ENCODE data around the gene CD40. TPM values are rescaled to one million over a fixed set of nuclear protein-coding genes. Genes with fewer than 3 reads are reported as not detected.
A peak's percentile ranks its signal among the peaks of the same experiment; 100 is the strongest.

CD40 gene
- 100 to 1,000 TPM; 273 to 368 (median 312) TPM for polyA plus RNA-seq (ENCODE audit: low read depth in 6 of 6)

DNA sequence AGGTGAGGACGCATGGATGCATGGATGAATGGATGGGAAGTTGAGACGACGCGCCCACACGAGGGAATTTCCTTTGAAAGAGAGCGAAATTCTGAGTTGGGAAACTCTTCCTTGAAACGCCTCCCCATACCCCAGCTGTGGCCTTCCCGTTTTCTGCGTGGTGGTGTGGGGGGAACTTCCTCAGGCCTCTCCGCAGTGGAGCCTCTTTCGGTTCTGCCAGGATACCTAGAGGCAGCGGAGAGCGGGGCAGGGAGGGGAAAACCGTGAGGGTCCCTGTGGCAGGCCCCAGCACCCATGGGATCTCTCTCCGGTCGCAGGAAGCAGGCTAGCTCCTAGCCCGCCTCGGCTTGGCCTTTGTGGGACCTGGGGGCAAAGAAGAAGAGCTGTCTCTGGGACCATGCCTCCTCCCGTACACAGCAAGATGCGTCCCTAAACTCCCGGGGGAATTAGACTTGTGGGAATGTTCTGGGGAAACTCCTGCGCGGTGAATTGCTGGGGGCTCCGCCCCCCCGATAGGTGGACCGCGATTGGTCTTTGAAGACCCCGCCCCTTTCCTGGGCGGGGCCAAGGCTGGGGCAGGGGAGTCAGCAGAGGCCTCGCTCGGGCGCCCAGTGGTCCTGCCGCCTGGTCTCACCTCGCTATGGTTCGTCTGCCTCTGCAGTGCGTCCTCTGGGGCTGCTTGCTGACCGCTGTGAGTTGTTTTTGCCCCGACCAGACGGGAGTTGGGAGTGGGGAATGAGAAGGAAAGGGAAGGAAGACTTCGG, at the start of gene CD40:
CD40 (plus strand) TSS at position 611 of the 764 bp plus-strand sequence; CDS start at position 641, 30 bp downstream.
- peak; percentile 67 for ATAC-seq (ENCODE audit: low read depth in 2 of 2)
- H3K27me3 Mint-ChIP-seq: no peaks in the 10 kb centered on the region
- H3K4me3 Mint-ChIP-seq: peak within 1 kb of the TSS; percentile 99 to 100 (median 100)

DNA sequence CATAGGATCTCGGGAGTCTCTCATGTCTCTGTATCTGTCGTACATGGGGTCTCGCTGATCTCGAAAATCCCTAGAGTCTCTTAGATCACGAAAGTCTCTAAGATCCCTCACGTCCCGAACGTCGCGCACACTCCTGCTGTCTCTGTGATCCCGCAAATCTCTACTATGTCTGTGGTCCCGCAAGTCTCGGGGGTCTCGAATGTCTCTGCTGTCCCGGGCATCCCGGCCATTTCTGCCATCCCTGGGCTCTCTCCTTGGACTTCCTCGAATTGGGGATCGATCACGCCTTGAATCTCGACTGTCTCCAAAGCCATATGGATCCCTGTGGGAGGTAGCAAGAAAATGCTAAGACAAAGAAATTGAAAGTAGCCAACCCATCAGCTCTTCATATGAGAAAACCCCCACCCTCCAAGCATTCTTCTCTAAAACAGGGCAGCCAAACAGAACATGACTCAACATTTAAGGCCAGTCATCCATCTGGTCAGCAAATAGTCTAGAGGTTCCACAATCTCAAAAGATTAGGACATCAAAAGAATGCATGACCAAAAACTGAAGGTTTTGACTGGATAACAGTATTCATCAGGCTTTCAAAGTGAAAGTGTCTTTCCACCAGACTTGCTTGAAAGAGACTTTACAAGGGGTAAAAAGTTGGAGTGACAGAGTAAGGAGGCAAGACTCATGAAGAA, 47.8 kb upstream of the CD40 start:
- ATAC-seq (ENCODE audit: low read depth in 2 of 2) (no peak), DNase-seq (no peak)
- H3K27ac Mint-ChIP-seq: no peak overlapping the region
- H3K4me1 Mint-ChIP-seq: peaks cover 0 to 15% (median 8%) of the 10 kb centered on the region in 3 donors
- H3K27me3 Mint-ChIP-seq: no peaks in the 10 kb centered on the region
- H3K36me3 Mint-ChIP-seq: peaks cover 13 to 17% of the 10 kb centered on the region in 2 donors
- no peak overlapping the region for H3K4me3 Mint-ChIP-seq
- no peaks in the 10 kb centered on the region for H3K9me3 Mint-ChIP-seq

More for the DNA sequence above, at the start of gene CD40:
- Mint-ChIP-seq H3K9me3 (no peaks in the 10 kb centered on the region), H3K27ac (peak within 1 kb of the TSS; percentile 100), H3K4me1 (peaks cover 54 to 62% (median 58%) of the 10 kb centered on the region in 3 donors), H3K36me3 (peaks cover 14 to 30% of the 10 kb centered on the region in 2 donors)
- peak; percentile 89 for DNase-seq

DNA sequence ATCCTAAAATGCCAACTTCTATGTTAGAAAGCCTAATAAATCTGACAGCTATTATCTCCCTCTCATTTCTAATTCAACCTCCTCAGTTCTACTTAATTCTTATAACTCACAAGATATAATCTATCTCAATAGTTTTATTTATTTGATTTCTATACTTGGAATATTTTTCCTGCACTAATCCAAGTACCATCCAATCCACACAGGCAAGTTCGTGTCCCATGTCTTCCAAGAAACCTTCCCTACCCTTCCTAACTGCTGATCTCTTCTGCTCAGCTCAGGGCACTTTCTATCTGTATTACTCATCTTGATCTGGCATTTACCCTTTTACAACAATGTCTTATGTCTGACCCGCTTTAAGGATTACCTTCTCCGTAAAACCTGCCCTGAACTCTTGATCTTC, 46.5 kb upstream of the CD40 start:
- ATAC-seq (ENCODE audit: low read depth in 2 of 2) (no peak), DNase-seq (no peak)
- Mint-ChIP-seq H3K9me3 (no peaks in the 10 kb centered on the region), H3K4me3 (no peak overlapping the region), H3K27me3 (no peaks in the 10 kb centered on the region), H3K4me1 (peaks cover 0 to 15% (median 8%) of the 10 kb centered on the region in 3 donors), H3K36me3 (peaks cover 7 to 11% of the 10 kb centered on the region in 2 donors), H3K27ac (no peak overlapping the region)

DNA sequence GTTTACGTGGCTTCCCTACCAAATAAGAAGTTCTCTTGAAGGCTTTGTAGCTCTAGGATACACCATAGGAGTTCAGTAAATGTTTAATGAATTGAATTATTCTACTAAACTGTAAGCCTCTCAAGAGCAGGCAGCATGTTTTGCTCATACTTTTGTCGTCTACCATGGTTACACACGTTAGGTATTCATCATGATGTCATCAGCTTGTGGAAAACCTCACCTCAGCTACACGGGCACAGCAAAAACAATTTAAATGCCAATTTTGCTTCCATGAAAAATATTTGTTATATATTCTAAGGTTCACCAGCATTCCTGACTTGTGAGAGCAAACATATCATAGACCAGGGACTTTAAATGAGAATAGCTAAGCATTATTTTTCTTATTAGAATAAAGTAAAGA, 45.1 kb upstream of the CD40 start:
- Mint-ChIP-seq H3K27ac (no peak overlapping the region), H3K27me3 (no peaks in the 10 kb centered on the region)

DNA sequence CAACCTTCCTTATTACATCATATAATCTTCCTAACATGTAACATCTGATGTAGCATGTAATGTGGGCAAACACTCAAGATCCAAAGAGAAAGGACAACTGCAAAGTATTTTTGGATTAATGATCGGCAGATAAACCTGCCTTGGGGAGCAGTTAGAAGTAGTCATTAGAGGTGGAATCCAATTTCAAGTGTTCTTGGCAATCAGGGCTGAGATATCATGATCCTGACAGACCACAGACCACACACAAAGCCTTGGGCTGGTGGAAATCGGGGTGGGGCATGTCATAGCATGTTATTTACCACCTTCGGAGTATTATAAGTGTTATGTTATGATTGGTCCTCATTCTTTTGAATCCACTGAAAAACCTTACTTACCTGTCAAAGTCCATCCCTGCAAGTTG, 44.7 kb upstream of the CD40 start:
- peak overlapping the region in 2 of 6 donors; percentile 39 to 50 for H3K27ac Mint-ChIP-seq
- DNase-seq (no peak), ATAC-seq (ENCODE audit: low read depth in 2 of 2) (no peak)
- H3K36me3 Mint-ChIP-seq: peaks cover 0 to 10% of the 10 kb centered on the region in 2 donors
- no peak overlapping the region for H3K4me3 Mint-ChIP-seq
- peaks cover 0 to 15% (median 8%) of the 10 kb centered on the region in 3 donors for H3K4me1 Mint-ChIP-seq
- no peaks in the 10 kb centered on the region for H3K9me3 Mint-ChIP-seq
- no peaks in the 10 kb centered on the region for H3K27me3 Mint-ChIP-seq

More for the DNA sequence above, 45.1 kb upstream of the CD40 start:
- no peak for DNase-seq
- no peak overlapping the region for H3K4me3 Mint-ChIP-seq
- H3K4me1 Mint-ChIP-seq: peaks cover 0 to 15% (median 8%) of the 10 kb centered on the region in 3 donors
- no peaks in the 10 kb centered on the region for H3K9me3 Mint-ChIP-seq
- H3K36me3 Mint-ChIP-seq: peaks cover 0 to 6% of the 10 kb centered on the region in 2 donors
- no peak for ATAC-seq (ENCODE audit: low read depth in 2 of 2)

DNA sequence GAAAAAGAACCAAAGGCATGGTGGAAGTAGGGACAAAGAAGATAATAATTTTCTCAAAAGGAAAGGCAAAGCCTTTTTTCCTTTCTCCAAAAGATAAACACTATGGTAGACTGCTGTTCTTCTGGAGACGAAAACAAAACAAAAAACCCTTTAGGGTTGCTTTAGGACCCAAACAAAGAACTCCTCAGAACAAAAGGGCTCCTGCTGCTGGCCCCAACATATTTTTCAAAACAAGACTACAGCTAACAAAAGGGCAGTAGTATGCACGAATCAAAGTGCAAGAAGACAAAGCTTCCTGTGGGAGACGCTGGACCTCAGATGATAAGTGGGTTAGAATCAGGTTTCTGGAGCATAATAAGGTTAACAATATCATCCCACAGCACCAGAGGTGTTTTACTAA, 44.1 kb upstream of the CD40 start:
- no peak for DNase-seq
- ATAC-seq (ENCODE audit: low read depth in 2 of 2): no peak
- H3K4me1 Mint-ChIP-seq: peaks cover 0 to 15% (median 8%) of the 10 kb centered on the region in 3 donors

DNA sequence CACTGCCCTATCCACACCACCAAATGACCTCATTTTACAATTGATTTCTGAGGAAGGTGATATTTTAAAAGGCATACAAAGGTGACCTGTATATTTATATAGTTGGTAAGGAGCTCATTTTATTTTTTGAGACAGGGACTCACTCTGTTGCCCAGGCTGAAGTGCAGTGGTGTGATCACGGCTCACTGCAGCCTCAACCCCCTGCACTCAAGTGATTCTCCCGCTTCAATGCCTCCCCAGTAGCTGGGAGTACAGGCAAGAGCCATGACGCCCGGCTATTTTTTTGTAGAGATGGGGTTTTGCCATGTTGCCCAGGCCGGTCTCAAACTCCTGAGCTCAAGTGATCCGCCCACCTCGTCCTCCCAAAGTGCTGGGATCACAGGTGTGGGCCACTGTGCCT, 41.3 kb upstream of the CD40 start:
- H3K27me3 Mint-ChIP-seq: no peaks in the 10 kb centered on the region
- no peak for ATAC-seq (ENCODE audit: low read depth in 2 of 2)
- no peaks in the 10 kb centered on the region for H3K9me3 Mint-ChIP-seq

More for the DNA sequence above, 44.1 kb upstream of the CD40 start:
- Mint-ChIP-seq H3K27me3 (no peaks in the 10 kb centered on the region), H3K36me3 (peaks cover 0 to 14% of the 10 kb centered on the region in 2 donors), H3K4me3 (no peak overlapping the region), H3K27ac (peak overlapping the region in 1 of 6 donors; percentile 39), H3K9me3 (no peaks in the 10 kb centered on the region)

DNA sequence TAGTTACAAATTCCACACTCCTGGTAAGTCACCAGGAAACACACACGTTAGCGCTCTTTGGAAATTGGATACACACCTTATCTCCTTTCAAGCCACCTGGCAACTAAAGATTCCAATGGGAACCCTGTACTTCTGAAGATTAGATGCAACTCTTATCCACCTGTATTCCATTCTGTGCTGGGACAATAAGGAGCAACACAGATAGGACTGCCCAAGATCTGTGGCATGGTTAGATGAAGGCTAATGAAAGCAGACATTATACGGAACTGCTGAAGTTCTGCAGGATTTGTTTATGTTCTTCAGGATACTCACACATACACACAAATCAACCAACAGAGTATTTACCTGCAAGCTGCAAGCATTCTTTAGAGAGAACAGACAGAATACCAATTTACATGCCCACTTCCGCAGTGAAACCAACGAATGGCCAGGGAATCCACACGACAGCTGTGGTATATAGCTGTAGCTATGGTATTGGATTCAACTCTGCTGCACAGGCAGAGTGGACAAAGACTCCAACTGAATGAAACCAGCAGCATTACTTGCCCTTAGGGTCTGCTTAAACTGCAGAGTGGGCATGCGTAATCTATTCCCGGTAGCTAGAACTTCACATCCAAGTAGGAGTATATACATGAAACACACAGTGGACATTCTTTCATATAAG, 40.3 kb upstream of the CD40 start:
- Mint-ChIP-seq H3K9me3 (no peaks in the 10 kb centered on the region), H3K36me3 (peaks cover 0 to 10% of the 10 kb centered on the region in 2 donors), H3K4me1 (peaks cover 14 to 36% (median 29%) of the 10 kb centered on the region in 3 donors), H3K27ac (peak overlapping the region in 1 of 6 donors; percentile 24), H3K27me3 (no peaks in the 10 kb centered on the region), H3K4me3 (no peak overlapping the region)
- DNase-seq: no peak
- ATAC-seq (ENCODE audit: low read depth in 2 of 2): no peak

More for the DNA sequence above, 41.3 kb upstream of the CD40 start:
- no peak overlapping the region for H3K4me3 Mint-ChIP-seq
- H3K27ac Mint-ChIP-seq: peak overlapping the region in 1 of 6 donors; percentile 41
- DNase-seq: no peak
- peaks cover 0 to 10% of the 10 kb centered on the region in 2 donors for H3K36me3 Mint-ChIP-seq
- H3K4me1 Mint-ChIP-seq: peaks cover 7 to 26% (median 22%) of the 10 kb centered on the region in 3 donors

DNA sequence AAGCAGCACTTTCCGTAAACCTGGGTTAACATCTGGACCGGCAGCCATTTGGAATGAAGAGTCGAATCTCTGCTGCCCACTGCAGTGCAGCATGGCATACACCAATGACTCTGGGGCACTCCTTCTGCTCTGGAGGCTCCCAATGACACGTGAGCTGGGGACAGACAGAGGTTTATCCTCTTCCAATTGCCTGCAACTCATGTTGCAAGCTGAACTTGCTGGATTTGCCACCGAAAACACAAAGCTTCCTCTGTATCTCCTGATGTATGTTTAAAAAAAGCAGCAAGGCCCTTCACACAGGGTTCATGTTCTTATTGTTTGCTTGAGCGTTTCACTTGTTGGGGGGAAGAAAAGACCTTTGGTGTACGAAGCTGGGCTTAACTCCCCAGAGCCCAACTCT, 39.2 kb upstream of the CD40 start:
- no peaks in the 10 kb centered on the region for H3K27me3 Mint-ChIP-seq
- DNase-seq (no peak), ATAC-seq (ENCODE audit: low read depth in 2 of 2) (no peak)
- peak overlapping the region in 1 of 6 donors; percentile 83 for H3K27ac Mint-ChIP-seq
- peaks cover 0 to 10% of the 10 kb centered on the region in 2 donors for H3K36me3 Mint-ChIP-seq
- peaks cover 25 to 38% (median 34%) of the 10 kb centered on the region in 3 donors for H3K4me1 Mint-ChIP-seq
- no peak overlapping the region for H3K4me3 Mint-ChIP-seq
- H3K9me3 Mint-ChIP-seq: no peaks in the 10 kb centered on the region

DNA sequence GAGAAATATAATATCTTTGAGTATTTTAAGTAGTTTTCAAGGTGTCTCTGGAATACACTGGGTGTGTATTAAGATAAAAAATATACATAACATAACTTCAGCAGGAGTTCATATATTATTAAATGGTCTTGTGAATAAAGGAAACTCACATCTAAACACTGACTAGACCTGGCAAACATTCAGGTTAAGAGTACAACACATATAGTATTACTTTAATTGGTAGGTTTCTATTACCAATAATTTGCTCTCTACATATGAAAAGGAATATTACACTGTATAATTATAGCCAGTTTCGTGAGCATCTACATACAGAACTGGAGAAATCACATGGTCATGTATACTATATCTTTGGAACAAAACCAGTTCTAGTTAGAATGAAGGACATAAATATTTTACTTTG, 37.0 kb upstream of the CD40 start:
- Mint-ChIP-seq H3K9me3 (no peaks in the 10 kb centered on the region), H3K4me1 (peaks cover 40 to 42% (median 40%) of the 10 kb centered on the region in 3 donors), H3K4me3 (no peak overlapping the region), H3K27me3 (no peaks in the 10 kb centered on the region), H3K27ac (no peak overlapping the region), H3K36me3 (peaks cover 0 to 10% of the 10 kb centered on the region in 2 donors)
- DNase-seq (no peak), ATAC-seq (ENCODE audit: low read depth in 2 of 2) (no peak)

DNA sequence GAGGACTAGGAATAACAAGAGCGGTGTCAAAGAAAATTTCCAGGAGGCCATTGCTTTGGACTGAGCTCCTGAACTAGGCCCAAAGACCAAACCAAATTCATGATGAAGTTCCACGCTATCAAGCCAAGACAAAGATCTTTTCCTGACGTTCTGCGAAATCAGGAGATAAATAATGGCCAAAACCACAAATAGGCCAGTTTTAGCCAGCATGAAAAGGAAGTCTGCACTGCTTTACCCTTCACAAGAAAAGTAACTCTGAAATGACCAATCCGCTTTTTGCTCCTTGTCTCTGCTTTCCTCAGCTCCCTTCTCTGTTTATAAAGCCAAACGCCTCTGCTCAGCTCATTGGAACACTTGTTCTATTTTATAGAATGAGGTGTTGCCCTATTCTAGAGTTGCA, 35.0 kb upstream of the CD40 start:
- Mint-ChIP-seq H3K4me1 (peaks cover 57 to 62% (median 58%) of the 10 kb centered on the region in 3 donors), H3K9me3 (no peaks in the 10 kb centered on the region), H3K36me3 (peaks cover 0 to 10% of the 10 kb centered on the region in 2 donors), H3K27me3 (no peaks in the 10 kb centered on the region), H3K27ac (peak overlapping the region in 1 of 6 donors; percentile 47), H3K4me3 (peak overlapping the region in 2 of 8 donors; percentile 19 to 59)
- ATAC-seq (ENCODE audit: low read depth in 2 of 2) (no peak), DNase-seq (no peak)

DNA sequence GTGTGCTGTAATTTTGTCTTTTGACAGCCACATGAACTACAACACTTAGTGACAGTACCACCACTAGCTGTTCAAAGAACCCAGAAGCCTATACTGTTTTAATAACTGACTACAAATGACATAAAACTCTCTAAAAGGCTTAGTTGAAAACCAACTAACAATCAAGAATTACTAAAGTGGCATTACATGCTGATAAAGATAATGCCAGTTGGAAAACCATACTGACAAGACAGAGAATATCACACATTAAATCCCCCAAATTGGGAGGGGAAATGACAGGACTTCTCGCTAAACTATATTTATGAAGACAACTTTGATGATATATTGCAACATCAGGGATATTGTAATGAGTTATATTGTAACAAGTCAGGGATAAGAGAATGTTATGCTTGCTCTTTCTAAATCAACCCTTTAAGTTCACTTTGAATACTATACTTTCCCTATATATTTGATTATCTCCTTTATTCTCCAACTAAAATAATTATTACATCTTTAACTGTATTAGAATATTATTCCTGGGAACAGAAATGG, 34.5 kb upstream of the CD40 start:
- Mint-ChIP-seq H3K36me3 (peaks cover 0 to 5% of the 10 kb centered on the region in 2 donors), H3K27me3 (no peaks in the 10 kb centered on the region), H3K9me3 (no peaks in the 10 kb centered on the region), H3K4me1 (peaks cover 62 to 67% (median 63%) of the 10 kb centered on the region in 3 donors), H3K4me3 (peak overlapping the region in 2 of 8 donors; percentile 19 to 59), H3K27ac (no peak overlapping the region)
- DNase-seq (no peak), ATAC-seq (ENCODE audit: low read depth in 2 of 2) (no peak)

DNA sequence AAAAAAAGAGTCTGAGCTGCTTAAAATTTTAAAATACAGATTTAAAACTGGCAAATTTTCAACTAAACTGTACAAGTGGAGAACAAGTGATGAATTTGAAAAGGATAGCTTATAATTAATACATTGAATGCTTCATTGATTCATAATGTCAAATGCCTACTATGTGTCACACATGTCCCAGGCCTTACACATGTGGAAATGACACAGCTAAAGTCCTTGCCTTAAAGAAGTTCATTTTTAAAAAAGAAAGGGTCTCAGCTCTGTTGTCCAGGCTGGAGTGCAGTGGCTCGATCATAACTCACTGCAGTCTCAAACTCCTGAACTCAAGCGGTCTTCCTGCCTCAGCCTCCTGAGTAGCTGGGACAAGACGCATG, 33.3 kb upstream of the CD40 start:
- ATAC-seq (ENCODE audit: low read depth in 2 of 2) (no peak), DNase-seq (no peak)
- peaks cover 58 to 70% (median 58%) of the 10 kb centered on the region in 3 donors for H3K4me1 Mint-ChIP-seq
- H3K36me3 Mint-ChIP-seq: no peaks in the 10 kb centered on the region
- H3K9me3 Mint-ChIP-seq: no peaks in the 10 kb centered on the region
- no peaks in the 10 kb centered on the region for H3K27me3 Mint-ChIP-seq
- peak overlapping the region in 3 of 8 donors; percentile 32 to 67 (median 44) for H3K4me3 Mint-ChIP-seq
- no peak overlapping the region for H3K27ac Mint-ChIP-seq

Measured in naive B cell (primary cell).